Stimulated activated effector memory CD8-positive, alpha-beta T cell treated with anti-CD3 and anti-CD28 coated beads, Interleukin-12 subunit alpha, Interleukin-12 subunit beta, amount 100 ng/mL, for 72 hours (primary cell): Measurements from ENCODE around the gene FBXL14.
A peak's percentile ranks its signal among the peaks of the same experiment; 100 is the strongest.

Source experiments
- ATAC-seq: fragments of 150-1000 bp; cut with Tn5 transposase; 2 replicates; pipeline ENCODE4 v1.10.0; 2021
- DNase-seq, 2 donors: peaks; one replicate each; pipeline ENCODE4 v3.0.0; 2021 to 2022; ENCODE audit warnings: low spot score in 2 of 2
- H3K27ac Mint-ChIP-seq: one replicate; pipeline ENCODE4 v1.8.0; 2022; ENCODE audit warnings: mild to moderate bottlenecking, mixed read lengths
- H3K36me3 Mint-ChIP-seq: one replicate; pipeline ENCODE4 v1.8.0; 2022; ENCODE audit warnings: mild to moderate bottlenecking, mixed read lengths
- H3K4me1 Mint-ChIP-seq: one replicate; pipeline ENCODE4 v1.8.0; 2022; ENCODE audit warnings: mixed read lengths
- H3K4me3 Mint-ChIP-seq: one replicate; pipeline ENCODE4 v1.8.0; 2022; ENCODE audit warnings: mild to moderate bottlenecking, mixed read lengths
- H3K9me3 Mint-ChIP-seq: one replicate; pipeline ENCODE4 v1.8.0; 2022; ENCODE audit warnings: mixed read lengths

Gene FBXL14

GRCh38 chr12:1594261-1595025, at the start of gene FBXL14:
Gene FBXL14, minus strand, starts transcription at chr12:1594581. Its CDS starts 515 bp downstream, at chr12:1594066.
- peak; percentile 82 for ATAC-seq
- Mint-ChIP-seq H3K36me3 (peaks cover 45% of the 10 kb centered on the region), H3K4me3 (peak within 1 kb of the TSS; percentile 83), H3K9me3 (no peaks in the 10 kb centered on the region), H3K27ac (peak within 1 kb of the TSS; percentile 94), H3K4me1 (peaks cover 42% of the 10 kb centered on the region)
- DNase-seq = peak; percentile 84 to 93

GRCh38 chr12:1643905-1644533, 49.6 kb upstream of the FBXL14 start:
- H3K4me3 Mint-ChIP-seq = no peak overlapping the region
- ATAC-seq (no peak), DNase-seq (no peak)
- no peak overlapping the region for H3K27ac Mint-ChIP-seq
- H3K9me3 Mint-ChIP-seq = no peaks in the 10 kb centered on the region
- H3K36me3 Mint-ChIP-seq = no peaks in the 10 kb centered on the region
- H3K4me1 Mint-ChIP-seq = no peaks in the 10 kb centered on the region

- Mint-ChIP-seq H3K4me3 (no peak overlapping the region), H3K27ac (no peak overlapping the region), H3K4me1 (no peaks in the 10 kb centered on the region), H3K9me3 (no peaks in the 10 kb centered on the region), H3K36me3 (no peaks in the 10 kb centered on the region)
- DNase-seq (no peak), ATAC-seq (no peak)
Measured at GRCh38 chr12:1643043-1643442, 48.7 kb upstream of the FBXL14 start.

GRCh38 chr12:1642513-1642912, 48.1 kb upstream of the FBXL14 start:
- ATAC-seq = no peak
- Mint-ChIP-seq H3K4me1 (no peaks in the 10 kb centered on the region), H3K9me3 (no peaks in the 10 kb centered on the region), H3K36me3 (no peaks in the 10 kb centered on the region), H3K27ac (no peak overlapping the region), H3K4me3 (no peak overlapping the region)
- DNase-seq = no peak

GRCh38 chr12:1640328-1641234, 46.2 kb upstream of the FBXL14 start:
- DNase-seq = no peak
- Mint-ChIP-seq H3K4me3 (no peak overlapping the region), H3K27ac (no peak overlapping the region), H3K36me3 (no peaks in the 10 kb centered on the region), H3K4me1 (no peaks in the 10 kb centered on the region), H3K9me3 (no peaks in the 10 kb centered on the region)
- no peak for ATAC-seq

GRCh38 chr12:1639538-1639937, 45.2 kb upstream of the FBXL14 start:
- Mint-ChIP-seq H3K36me3 (no peaks in the 10 kb centered on the region), H3K4me3 (no peak overlapping the region), H3K9me3 (no peaks in the 10 kb centered on the region), H3K4me1 (no peaks in the 10 kb centered on the region), H3K27ac (no peak overlapping the region)
- ATAC-seq = no peak
- no peak for DNase-seq

GRCh38 chr12:1638203-1638602, 43.8 kb upstream of the FBXL14 start:
- Mint-ChIP-seq H3K9me3 (no peaks in the 10 kb centered on the region), H3K4me1 (no peaks in the 10 kb centered on the region), H3K36me3 (no peaks in the 10 kb centered on the region), H3K27ac (no peak overlapping the region), H3K4me3 (no peak overlapping the region)
- DNase-seq (no peak), ATAC-seq (no peak)

GRCh38 chr12:1635301-1636095, 41.1 kb upstream of the FBXL14 start:
- Mint-ChIP-seq H3K4me1 (no peaks in the 10 kb centered on the region), H3K4me3 (no peak overlapping the region), H3K36me3 (no peaks in the 10 kb centered on the region), H3K9me3 (no peaks in the 10 kb centered on the region), H3K27ac (no peak overlapping the region)
- no peak for DNase-seq
- no peak for ATAC-seq

GRCh38 chr12:1634590-1635191, 40.3 kb upstream of the FBXL14 start:
- H3K36me3 Mint-ChIP-seq = no peaks in the 10 kb centered on the region
- ATAC-seq (peak; percentile 70), DNase-seq (peak; percentile 42 to 74)
- no peaks in the 10 kb centered on the region for H3K9me3 Mint-ChIP-seq
- H3K4me3 Mint-ChIP-seq = no peak overlapping the region
- no peak overlapping the region for H3K27ac Mint-ChIP-seq
- H3K4me1 Mint-ChIP-seq = no peaks in the 10 kb centered on the region

- no peak for ATAC-seq
- no peaks in the 10 kb centered on the region for H3K9me3 Mint-ChIP-seq
Measured at GRCh38 chr12:1634149-1634548, 39.8 kb upstream of the FBXL14 start.

GRCh38 chr12:1633459-1633858, 39.1 kb upstream of the FBXL14 start:
- no peak overlapping the region for H3K4me3 Mint-ChIP-seq
- peaks cover 7% of the 10 kb centered on the region for H3K4me1 Mint-ChIP-seq
- no peak overlapping the region for H3K27ac Mint-ChIP-seq
- DNase-seq (no peak), ATAC-seq (no peak)
- no peaks in the 10 kb centered on the region for H3K9me3 Mint-ChIP-seq
- no peaks in the 10 kb centered on the region for H3K36me3 Mint-ChIP-seq

More at GRCh38 chr12:1634149-1634548, 39.8 kb upstream of the FBXL14 start:
- no peak overlapping the region for H3K4me3 Mint-ChIP-seq
- peaks cover 4% of the 10 kb centered on the region for H3K4me1 Mint-ChIP-seq
- DNase-seq = no peak
- H3K36me3 Mint-ChIP-seq = no peaks in the 10 kb centered on the region
- H3K27ac Mint-ChIP-seq = no peak overlapping the region

GRCh38 chr12:1632702-1633101, 38.3 kb upstream of the FBXL14 start:
- Mint-ChIP-seq H3K27ac (no peak overlapping the region), H3K4me3 (no peak overlapping the region), H3K9me3 (no peaks in the 10 kb centered on the region), H3K36me3 (no peaks in the 10 kb centered on the region), H3K4me1 (peaks cover 7% of the 10 kb centered on the region)
- ATAC-seq = no peak
- DNase-seq = no peak

- H3K36me3 Mint-ChIP-seq = no peaks in the 10 kb centered on the region
- H3K4me1 Mint-ChIP-seq = peaks cover 7% of the 10 kb centered on the region
- ATAC-seq (no peak), DNase-seq (no peak)
- peak overlapping the region; percentile 63 for H3K4me3 Mint-ChIP-seq
- H3K9me3 Mint-ChIP-seq = no peaks in the 10 kb centered on the region
- no peak overlapping the region for H3K27ac Mint-ChIP-seq
Measured at GRCh38 chr12:1630827-1631591, 36.6 kb upstream of the FBXL14 start.
